CD4-positive, alpha-beta T cell treated with Interleukin-17A for 1 hour (primary cell): ENCODE data around the gene RBM4.
"Not testable (repeated sequence)": the region's sequence is repeated elsewhere in the genome, so short reads cannot be mapped to it uniquely, and the experiment has no call there.

Experiments used
- DNase-seq: peaks from one replicate; pipeline ENCODE4 v3.0.0-alpha.2; 2020

The RBM4 gene

DNA sequence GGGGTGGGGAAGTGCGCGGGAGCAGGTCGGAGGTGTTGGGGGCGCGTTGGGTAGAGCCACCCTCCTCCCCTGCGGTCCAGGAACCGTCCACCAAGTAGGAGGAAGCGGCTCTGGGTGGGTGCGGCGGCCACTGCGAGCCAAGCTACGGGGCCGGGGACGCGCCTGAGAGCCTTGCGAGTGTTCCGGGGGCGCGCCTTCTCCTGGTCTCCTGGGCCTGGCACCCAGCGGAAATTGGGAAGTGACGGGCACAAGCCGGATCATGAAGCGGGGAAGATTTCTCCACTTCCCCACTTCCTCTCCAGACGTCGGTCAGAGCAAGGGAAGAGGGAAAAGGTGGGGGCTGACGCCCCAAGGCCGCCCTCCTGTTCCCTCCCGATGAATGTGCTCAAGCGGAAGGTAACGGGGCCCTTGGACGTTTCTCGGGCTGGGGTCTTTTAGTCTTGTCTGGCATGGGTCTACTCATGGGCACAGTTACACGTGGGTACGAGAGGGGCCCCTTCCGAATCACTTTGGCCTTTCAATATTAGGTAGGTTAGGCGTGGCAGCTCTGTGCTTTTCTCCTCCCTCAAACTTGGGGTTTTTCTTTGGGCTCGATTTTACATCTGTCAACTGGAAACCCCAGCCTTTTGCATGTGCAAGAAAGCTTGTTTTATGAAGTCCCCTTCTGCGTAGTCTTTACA lies 21.2 kb upstream of the RBM4 start:
- DNase-seq: peak; percentile 68

GRCh38 chr11:66619080-66619554 lies 19.4 kb upstream of the RBM4 start:
- DNase-seq: peak; percentile 89

- DNase-seq: no peak
Observed at GRCh38 chr11:66624450-66624849, 14.1 kb upstream of the RBM4 start.

GRCh38 chr11:66625041-66625751 lies 13.3 kb upstream of the RBM4 start:
- DNase-seq: no peak

- DNase-seq: peak; percentile 1
Observed at GRCh38 chr11:66625752-66626149, 12.8 kb upstream of the RBM4 start.

- no peak for DNase-seq
Observed at GRCh38 chr11:66626382-66626781, 12.1 kb upstream of the RBM4 start.

- no peak for DNase-seq
Observed at GRCh38 chr11:66626926-66627325, 11.6 kb upstream of the RBM4 start.

GRCh38 chr11:66628061-66628603 lies 10.4 kb upstream of the RBM4 start:
- no peak for DNase-seq

DNA sequence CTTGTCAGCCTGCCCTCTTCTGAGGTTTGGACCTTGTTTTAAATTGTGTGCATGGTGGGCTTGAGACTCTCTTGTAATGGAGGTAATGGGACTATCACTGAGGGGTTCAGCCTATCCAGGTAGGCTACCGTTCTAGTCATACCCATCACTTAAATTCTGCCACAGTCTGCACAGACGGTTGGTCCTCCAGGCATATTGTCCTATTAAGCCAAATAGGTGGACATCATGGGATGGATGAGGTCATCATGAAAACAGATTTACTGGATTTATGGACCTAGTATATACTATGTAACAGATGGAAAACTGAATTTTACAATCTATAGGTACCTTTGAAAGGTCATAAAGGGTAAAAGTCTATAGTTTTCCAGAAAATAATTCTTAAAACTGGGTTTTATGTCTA lies 9.1 kb upstream of the RBM4 start:
- DNase-seq: no peak

DNA sequence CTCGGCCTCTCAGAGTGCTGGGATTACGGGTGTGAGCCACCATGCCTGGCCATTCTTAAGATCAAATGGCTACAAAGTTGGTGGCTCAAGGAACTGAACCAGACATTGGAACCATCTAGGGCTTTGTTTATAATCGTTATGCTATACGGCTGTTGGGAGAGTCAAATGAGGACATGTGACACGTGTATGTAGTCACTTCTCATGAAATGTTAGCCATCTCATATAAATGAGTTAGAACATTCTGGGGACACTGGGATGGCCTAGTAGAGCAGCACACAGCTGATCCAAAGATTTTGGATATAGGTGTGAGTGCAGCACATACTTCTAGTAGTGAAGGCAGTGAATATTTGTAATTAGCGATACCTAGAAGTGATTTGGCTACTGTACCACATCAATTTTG lies 6.6 kb upstream of the RBM4 start:
- no peak for DNase-seq

DNA sequence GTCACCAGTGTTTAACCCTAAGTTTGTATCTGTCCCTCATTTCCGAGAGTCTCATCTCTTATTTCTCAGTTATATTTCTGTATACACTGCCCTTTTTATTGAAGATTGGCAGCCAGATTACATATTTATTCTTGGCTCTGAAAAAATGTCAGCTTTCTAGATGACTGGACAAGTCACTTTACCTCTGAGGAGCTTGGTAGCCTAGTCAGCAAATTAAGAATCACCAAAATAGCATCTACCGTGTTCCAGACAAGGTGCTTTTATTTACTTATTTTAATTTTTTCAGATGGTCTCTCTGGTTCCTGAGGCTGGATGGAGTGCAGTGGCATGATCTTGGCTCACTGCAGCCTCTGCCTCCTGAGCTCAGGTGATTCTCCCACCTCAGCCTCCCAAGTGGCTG lies 5.6 kb upstream of the RBM4 start:
- no peak for DNase-seq

DNA sequence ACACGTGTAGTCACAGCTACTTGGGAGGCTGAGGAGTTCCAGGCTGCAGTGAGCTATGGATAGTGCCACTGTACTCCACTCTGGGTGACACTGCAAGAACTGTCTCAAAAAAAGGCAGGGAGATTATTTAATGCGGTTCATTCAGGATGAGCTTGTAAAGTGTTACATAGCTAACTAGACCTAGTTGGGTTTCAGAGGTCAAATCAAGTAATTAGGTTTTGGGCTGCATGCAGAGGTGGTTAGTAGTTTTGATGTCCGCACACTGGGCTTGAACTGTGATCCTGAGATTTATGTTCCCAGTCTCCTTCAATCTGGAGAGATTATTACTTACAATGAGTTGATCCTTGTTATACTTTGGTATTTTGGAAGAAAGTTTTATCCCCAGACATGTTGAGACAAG lies 2.1 kb upstream of the RBM4 start:
- no peak for DNase-seq

- no peak for DNase-seq
Observed at GRCh38 chr11:66637557-66638176, 836 bp upstream of the RBM4 start.

- DNase-seq: peak; percentile 63
Observed at GRCh38 chr11:66639066-66639813, 737 bp downstream of the RBM4 start.

DNA sequence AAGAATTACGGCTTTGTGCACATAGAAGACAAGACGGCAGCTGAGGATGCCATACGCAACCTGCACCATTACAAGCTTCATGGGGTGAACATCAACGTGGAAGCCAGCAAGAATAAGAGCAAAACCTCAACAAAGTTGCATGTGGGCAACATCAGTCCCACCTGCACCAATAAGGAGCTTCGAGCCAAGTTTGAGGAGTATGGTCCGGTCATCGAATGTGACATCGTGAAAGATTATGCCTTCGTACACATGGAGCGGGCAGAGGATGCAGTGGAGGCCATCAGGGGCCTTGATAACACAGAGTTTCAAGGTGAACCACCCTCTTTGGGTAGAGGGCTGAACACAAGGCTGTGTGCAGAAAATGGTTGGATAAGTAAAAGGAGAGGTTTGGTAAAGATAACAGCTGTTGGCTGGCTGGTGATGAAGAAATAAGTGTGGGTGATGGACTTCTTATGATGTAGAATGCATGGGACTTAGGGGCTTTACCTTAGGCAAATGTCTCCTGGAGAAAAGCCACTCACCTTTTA lies 1.4 kb downstream of the RBM4 start:
- DNase-seq: not testable (repeated sequence)

- no peak for DNase-seq
Observed at GRCh38 chr11:66641834-66642233, 3.3 kb downstream of the RBM4 start.

GRCh38 chr11:66643745-66644437 lies 5.4 kb downstream of the RBM4 start:
- no peak for DNase-seq

GRCh38 chr11:66646828-66647227 lies 8.3 kb downstream of the RBM4 start:
- DNase-seq: no peak

DNA sequence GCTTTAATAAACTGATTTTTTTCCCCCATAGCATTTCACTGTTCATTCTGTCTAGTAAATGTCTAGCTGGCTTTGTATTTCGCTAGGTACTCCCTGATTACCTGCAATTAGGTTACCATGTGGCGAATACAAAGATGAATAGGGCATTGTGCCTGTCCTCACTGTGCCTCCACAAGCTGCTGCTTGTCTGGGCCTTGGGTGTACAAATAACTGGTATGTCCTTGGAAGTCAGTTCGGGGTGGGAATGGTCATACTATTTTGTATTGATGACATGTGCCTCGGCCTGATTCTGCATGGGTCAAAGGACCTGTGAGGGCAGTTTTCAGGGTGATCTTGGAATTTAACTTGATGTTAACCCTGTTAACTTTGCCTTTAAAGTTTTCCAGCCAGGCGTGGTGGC lies 11.4 kb downstream of the RBM4 start:
- DNase-seq: no peak

- no peak for DNase-seq
Observed at GRCh38 chr11:66651016-66651415, 12.5 kb downstream of the RBM4 start.

DNA sequence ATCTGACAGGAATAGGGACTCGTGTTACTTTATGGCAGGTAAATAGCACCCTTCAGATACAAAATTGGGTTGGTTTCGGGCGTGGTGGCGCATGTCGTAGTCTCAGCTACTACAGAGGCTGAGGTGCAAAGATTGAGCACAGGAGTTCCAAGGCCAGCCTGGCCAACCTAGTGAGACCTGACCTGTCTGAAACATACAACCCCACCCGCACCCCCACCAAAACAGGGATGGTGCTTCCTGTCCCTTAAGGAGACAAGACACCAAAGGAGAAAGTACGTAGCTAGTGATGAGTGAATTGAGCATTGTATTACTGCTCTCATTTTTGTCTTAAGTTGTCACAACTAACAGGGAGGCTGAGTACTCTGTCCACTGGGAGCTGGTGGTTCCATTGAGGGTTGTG lies 14.1 kb downstream of the RBM4 start:
- DNase-seq: no peak

DNA sequence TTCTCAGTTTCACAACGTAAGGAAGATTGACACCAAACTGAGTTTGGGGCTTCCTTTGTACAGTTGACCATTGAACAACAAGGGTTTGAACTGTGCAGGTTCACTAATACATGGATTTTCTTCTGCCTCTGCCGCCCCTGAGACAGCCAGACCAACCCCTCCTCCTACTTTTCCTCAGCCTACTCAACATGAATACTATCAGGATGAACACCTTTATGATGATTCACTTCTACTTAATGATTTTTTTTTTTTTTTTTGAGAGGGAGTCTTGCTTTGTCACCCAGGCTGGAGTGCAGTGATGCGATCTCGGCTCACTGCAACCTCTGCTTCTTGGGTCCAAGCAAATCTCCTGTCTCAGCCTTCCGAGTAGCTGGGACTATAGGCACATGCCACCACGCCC lies 14.6 kb downstream of the RBM4 start:
- no peak for DNase-seq
